GM10248 (cell line): ENCODE results near the gene SPDL1.

Source experiments
- CTCF ChIA-PET: fragments of 300-600 bp; sonication (Branson Sonifier 250); formaldehyde crosslinking; extraction: SDS; loops from one replicate; lab custom pipeline; 2021; ENCODE audit warnings: antibody characterized with exemption; lab: Yijun Ruan, JAX
- POLR2A ChIA-PET: fragments of 350-650 bp; sonication (Branson Sonifier 250); formaldehyde crosslinking; extraction: SDS; loops from one replicate; lab custom pipeline; 2020; ENCODE audit warnings: antibody characterized with exemption; lab: Yijun Ruan, JAX
- DNase-seq: peaks from one replicate; pipeline ENCODE4 v3.0.0; 2012; ENCODE audit errors: extremely low spot score
- TF ChIP-seq, protein P1 (sequence below): IDR thresholded peaks from 2 replicates; pipeline ENCODE4 v1.5.1; 2012; ENCODE audit warnings: mild to moderate bottlenecking, low read depth; ENCODE audit errors: extremely low read depth, missing control alignments, control extremely low read depth

The SPDL1 gene

DNA sequence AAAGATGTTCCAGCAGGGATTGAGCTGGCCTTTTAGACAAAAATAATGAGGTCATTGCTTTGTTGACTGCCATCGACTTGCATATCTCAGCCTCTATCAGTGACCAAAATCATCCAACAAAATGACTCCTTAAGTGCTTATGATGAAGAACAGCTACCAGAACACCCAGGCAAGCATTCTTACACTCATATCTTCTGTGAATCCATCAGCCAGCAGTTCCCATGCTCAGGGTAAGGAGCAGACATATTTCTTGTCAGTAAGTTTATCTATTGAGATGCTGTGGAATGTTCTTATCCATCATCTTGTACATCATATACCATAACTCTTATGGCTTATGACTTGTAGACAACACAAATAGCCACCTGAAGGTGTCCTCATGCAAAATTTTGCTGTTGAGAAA lies 20.2 kb upstream of the SPDL1 start:
- ChIA-PET POLR2A (no interaction called here), CTCF (interaction anchor here (1.1 to 3.5 kb wide), 2 partner anchors 14 to 18 kb away, joined by 3 to 16 read pairs; no protein-coding TSS in a partner anchor)
- TF ChIP-seq, protein P1, sequence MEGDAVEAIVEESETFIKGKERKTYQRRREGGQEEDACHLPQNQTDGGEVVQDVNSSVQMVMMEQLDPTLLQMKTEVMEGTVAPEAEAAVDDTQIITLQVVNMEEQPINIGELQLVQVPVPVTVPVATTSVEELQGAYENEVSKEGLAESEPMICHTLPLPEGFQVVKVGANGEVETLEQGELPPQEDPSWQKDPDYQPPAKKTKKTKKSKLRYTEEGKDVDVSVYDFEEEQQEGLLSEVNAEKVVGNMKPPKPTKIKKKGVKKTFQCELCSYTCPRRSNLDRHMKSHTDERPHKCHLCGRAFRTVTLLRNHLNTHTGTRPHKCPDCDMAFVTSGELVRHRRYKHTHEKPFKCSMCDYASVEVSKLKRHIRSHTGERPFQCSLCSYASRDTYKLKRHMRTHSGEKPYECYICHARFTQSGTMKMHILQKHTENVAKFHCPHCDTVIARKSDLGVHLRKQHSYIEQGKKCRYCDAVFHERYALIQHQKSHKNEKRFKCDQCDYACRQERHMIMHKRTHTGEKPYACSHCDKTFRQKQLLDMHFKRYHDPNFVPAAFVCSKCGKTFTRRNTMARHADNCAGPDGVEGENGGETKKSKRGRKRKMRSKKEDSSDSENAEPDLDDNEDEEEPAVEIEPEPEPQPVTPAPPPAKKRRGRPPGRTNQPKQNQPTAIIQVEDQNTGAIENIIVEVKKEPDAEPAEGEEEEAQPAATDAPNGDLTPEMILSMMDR: no peak
- DNase-seq: no peak

DNA sequence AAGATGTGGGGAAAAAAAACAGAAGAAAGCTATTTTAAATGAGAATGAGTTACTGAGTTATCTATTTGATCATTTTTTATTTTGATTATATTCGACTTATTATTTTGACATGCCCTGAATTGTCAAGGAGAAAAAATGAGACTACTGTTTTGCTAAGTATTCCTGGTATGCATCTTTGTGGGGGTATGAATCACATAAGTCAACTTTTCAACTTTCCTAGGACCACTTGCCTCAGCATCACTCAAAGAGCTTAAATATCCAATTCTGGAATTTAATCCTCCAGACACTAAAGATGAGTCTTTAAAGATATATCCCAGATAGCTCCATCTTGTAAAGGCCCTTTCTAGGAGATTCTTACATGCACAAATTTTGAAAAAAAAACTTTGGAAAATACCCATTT lies 17.4 kb upstream of the SPDL1 start:
- CTCF ChIA-PET: interaction anchor here (1.6 kb wide), 1 partner anchor 414 kb away, joined by 3 read pairs; the partner anchor contains the start of gene INSYN2B
- POLR2A ChIA-PET: no interaction called here
- TF ChIP-seq, protein P1: no peak
- no peak for DNase-seq

DNA sequence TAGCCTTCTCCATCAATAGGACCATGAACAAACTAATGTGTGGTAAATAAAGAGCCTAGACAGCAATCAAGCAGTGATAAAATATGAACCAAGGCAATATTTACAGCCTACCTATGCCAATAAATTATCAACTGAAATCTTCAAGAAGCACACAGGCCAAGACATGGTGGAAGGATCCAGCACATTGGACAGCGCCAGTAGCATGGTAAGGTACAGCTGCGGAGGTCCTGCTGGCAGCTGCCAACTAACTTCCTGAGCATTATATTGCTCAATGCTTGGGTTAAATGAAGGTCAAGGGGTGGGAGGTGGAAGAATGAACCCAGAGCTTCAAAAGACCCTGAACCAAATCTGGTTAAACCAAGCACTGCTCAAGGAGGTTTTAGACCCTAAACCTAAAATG lies 16.5 kb upstream of the SPDL1 start:
- TF ChIP-seq, protein P1: no peak
- DNase-seq: no peak
- ChIA-PET POLR2A (no interaction called here), CTCF (interaction anchor here (1.6 to 5.9 kb wide), 2 partner anchors 14 to 413 kb away, joined by 3 to 42 read pairs; partner anchors contain the start of gene INSYN2B)

DNA sequence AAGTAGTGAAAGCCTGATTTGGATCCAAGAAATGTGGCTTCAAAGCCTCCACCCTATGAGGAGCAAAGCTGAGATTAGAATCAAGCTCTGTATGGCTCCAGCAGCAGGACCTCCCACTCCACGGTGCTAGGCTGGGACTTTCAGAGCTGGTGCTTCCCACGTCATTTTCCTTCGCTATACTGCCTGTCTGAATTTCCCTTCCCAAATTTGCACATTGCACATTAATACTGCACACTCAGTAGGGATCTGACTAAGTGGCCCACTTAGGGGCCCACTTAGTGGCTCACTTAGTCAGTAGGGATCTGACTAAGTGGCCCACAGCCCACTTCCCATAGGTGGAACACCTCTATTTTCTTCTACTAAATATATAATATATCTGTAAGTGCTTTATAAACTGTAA lies 14.1 kb upstream of the SPDL1 start:
- CTCF ChIA-PET: interaction anchor here (3.3 to 5.9 kb wide), 2 partner anchors 11 to 13 kb away, joined by 12 to 42 read pairs; no protein-coding TSS in a partner anchor
- TF ChIP-seq, protein P1: no peak
- POLR2A ChIA-PET: no interaction called here
- DNase-seq: no peak

DNA sequence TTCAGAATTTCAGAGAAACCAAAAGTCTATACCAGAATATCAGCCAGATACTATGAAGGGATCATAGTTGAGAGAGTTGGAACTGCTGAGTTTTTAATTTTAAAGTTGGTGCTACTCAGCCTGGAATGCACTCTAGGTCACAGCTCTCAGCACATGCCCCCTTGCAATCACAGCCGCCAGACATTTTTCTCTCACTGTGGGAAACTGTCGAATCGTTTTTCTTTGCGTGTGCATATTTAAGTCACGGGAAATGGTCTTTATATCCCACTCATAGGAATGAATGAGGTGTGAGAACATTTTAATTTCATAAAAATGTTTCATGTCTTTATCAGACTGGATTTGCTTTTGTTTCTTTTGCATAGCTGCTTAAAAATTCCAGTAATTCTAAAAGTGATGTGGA lies 12.2 kb upstream of the SPDL1 start:
- ChIA-PET CTCF (interaction anchor here (3.3 to 5.9 kb wide), 2 partner anchors 10 to 15 kb away, joined by 12 to 42 read pairs; no protein-coding TSS in a partner anchor), POLR2A (no interaction called here)
- no peak for DNase-seq
- TF ChIP-seq, protein P1: no peak

DNA sequence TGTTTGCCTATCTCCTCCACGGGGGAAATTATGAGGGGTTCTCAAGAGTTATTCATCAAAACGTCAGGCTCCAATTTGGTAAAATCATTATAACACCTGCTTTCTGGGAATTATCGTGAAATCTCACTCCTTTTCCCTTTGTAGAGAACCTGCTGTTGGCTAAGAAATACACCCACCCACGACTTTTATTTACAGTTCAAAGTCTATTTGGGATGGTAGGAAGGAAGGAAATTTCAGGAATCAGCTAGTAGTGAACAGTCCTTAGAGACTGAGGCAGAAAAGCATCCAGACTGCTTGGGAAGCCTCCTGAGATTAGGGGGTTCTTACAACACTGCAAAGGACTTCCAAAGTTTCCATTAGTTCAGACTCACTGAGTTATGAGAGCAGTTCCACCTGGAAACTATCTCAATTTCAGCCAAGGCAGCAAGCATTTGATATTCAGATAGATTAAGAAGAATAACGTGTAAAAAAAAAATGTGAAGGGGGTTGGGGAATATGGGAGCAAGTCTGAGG lies 9.4 kb upstream of the SPDL1 start:
- ChIA-PET CTCF (interaction anchor here (0.8 kb wide), 1 partner anchor 10 kb away, joined by 3 read pairs; the partner anchor contains the start of gene SPDL1), POLR2A (no interaction called here)
- no peak for DNase-seq
- TF ChIP-seq, protein P1: no peak
